EL (cell line): ENCODE results near the gene NAV2.

Experiments
- DNase-seq: peaks from one replicate; pipeline ENCODE4 v3.0.0-alpha.2; 2016

Gene NAV2

GRCh38 chr11:20048246-20048645 lies 335.6 kb downstream of the NAV2 start:
- peak; percentile 76 for DNase-seq

GRCh38 chr11:20048707-20049106 lies 336.1 kb downstream of the NAV2 start:
- DNase-seq: no peak

DNA sequence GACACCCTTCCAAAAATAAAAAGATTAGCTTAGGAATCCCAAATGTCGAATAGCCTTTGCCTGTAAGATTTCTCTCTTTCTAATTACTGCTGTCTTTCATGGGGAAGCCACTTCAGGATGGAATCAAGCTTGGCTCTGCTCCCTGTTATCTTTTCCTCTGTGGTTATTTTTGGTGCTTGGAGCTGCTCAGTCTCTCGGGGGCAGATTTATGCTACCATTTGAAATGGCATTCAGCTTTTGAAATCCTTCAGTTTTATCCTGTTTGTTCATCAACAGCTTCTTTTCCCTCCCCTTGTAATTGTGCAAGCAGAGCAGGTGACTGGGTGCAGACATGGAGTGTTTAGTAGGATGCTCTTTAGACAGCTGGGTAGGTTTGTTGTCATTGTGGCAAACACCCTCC lies 336.6 kb downstream of the NAV2 start:
- DNase-seq: no peak

DNA sequence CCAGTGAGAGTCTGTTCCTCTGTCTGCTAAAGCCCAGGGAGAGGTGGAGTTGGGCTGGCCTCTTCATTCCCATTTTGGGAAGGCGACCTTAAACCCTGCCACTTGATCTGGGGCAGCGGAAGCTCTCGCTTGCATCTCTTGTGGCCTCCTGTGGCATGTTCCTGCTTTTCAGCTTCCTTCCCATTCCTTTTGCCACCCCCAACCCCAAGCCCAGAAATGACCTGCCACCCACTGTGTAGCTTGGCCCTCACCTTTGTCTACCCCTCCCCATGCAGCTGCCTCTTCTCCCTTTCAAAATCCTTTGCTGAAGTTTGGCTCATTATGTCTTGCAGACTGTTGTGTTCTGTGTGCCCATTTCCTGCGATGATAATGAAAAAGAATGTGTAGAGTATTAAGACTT lies 337.4 kb downstream of the NAV2 start:
- no peak for DNase-seq

DNA sequence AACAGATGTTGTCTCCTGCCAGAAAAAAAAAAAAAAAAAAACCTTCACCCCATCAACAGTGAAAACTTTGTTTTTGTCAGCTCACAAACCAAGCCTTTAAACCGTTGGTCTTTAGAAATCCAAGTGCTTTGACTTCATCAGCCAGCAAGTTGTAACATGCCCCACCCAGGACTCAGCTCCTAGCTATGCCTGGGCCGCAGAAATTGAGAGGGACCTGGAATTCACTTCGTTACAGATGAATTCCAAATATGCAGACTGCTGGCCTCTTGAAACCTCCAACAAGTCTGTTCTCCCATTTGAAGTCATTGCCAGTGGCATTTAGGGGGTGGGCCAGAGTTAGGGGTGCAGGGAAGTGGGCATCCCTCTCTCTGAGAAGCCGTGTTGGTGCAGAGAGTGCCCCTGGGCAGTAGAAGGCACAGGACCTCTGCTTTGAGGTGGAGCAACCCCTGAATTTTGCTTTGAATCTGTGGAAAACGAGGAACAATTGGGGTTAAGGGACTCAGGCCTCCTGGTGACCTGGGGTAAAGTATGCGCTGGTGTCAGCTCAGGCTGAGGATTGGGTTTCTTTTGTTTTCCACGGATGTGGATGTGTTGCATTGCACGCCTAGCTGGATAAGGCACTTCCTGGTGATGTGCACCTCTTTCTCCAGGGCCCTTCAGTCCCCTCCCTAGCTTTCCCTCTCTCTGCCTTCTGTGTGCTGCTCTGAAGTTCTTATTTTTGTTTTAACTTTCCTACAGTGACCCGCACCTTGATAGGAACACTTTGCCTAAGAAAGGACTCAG lies 338.1 kb downstream of the NAV2 start:
- DNase-seq: peak; percentile 18

DNA sequence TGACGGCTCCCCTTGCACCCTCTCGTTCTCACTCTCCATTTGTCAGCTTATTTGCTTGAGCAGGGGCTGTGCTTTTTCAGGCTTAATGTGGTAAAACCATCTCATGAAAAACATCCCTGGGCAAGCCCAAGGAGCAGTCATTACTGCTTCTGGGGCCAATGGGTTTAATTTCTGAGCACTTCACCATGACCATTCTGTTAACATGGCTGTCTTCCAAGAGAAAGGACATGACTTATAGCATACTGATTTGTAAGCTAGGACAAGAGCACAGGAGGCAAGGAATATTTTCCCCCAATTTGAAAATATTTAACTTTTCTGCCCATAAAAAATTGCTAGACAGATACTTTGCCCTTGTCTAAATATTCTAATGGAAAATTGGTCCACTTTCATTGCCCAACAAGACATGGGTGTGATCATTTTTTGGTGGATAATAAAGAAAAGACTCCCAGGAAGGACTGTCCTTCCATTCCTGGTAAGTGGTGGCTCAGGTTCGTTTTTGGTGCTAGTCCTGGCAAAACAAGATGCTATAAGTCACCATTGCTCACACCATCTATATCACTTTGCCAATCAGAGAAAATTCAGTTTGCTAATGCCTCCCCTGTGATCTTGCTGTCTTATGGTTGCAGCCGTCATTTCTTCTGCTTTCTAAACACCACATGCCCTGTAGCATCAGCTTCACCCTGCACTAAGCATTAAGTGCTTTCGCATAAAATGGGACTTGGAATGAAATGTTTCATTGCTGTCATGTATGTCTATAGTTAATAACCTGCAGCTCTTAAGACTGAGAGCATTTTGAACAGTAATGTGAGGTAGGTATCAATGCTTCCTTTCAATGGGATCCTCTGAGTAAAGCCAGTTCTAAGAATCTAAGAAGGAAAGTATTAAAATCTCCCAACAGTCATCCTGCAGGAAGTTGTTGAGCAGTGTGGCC lies 339.1 kb downstream of the NAV2 start:
- no peak for DNase-seq

DNA sequence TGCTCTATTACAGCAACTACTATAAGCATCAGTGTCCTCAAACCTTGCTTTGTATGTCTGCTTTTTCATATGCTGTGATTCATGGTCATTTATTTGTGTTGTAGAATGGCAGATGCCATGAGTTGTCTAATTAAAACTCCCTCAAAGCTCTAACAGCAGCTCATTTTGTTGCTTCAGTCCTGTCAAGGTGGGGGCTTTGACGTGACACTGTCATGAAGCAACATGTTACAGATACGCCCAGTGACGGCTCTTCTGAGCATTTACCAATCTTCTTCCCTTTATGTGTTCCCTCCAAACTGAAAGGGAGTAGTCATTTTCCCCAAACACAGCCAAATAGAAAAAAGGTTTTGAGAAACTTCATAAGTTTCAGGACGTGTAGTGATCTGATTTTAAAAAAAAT lies 340.9 kb downstream of the NAV2 start:
- no peak for DNase-seq

GRCh38 chr11:20054584-20054983 lies 341.9 kb downstream of the NAV2 start:
- no peak for DNase-seq

- DNase-seq: no peak
Measured at GRCh38 chr11:20055312-20055711, 342.7 kb downstream of the NAV2 start.

DNA sequence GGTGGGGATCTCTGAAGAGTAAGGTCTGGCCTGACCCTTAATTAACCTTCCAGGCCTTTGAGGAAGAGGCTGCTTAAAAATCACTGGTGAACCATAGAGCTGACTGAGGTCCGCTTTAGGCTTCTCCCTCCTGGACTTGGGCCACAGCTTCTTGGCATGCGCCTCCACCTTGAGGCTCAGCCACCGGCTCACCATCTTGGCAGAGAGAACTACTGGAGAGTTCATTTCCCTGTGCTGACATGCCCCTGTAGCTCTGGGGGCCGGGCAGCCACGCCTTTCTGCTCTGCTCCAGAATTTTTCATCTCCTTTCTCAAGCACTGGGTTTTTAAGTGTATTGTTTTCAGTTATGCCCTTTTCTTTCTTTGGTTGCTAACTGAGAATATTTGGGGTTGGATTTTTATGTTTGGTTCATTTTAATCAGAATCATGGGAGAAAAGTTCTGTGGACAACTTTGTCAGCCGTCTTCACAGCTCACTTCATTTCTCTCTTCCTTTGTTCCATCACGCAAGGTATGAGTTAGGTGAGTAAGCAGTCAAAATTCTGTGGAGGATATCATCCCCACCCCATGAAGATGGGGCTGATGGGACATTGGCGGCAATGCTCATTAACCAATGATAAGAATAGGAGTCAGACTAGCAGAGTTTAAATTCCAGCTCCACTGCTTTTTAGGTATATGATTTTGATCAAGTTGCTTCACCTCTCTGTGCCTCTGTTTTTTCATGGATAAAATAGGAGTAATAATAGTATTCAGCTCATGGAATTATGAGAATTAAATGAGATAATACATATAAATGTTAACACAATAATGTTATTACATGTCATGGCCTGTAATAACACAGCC lies 343.7 kb downstream of the NAV2 start:
- DNase-seq: no peak

- no peak for DNase-seq
Measured at GRCh38 chr11:20056950-20057943, 344.6 kb downstream of the NAV2 start.

GRCh38 chr11:20058749-20059458 lies 346.3 kb downstream of the NAV2 start:
- no peak for DNase-seq

DNA sequence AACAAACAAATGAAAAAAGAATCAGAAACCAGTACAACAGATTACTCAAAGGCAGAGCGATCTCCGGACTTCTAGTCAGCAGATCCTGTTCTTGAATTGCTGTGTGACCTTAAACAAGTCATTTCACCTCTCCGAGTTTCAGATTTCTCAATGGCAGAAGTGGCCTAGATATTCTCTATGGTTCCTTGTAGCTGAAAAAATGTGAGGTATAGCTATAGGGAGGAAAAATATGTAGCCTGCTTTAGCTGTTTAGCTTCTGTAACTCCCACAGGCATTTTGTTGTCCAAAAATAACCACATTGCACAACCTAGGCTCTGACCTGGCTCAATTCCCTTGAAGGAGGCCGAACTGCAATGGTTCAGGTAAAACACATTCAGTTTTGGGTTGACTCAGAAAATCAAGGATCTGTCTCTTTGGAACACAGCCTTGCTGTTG lies 347.0 kb downstream of the NAV2 start:
- no peak for DNase-seq

DNA sequence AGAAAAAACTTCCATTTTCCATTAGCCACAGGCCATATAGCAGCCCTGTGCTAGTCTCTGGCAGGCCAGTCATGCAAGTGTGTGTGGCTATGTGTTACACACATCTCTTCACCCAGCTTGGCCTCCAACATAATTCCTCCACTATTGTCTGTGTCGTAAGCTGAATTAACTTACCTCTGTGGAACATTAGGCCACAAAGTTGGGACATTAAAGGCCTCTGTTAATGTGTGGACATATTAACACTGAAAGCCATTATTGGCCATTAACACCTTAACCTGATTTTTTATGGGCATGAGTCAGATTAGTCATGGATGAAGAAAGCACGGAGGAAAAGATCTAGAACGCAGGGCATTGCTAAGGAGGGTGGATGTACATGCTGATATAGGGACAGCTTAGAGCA lies 347.5 kb downstream of the NAV2 start:
- DNase-seq: no peak

- no peak for DNase-seq
Measured at GRCh38 chr11:20060647-20061205, 348.1 kb downstream of the NAV2 start.

DNA sequence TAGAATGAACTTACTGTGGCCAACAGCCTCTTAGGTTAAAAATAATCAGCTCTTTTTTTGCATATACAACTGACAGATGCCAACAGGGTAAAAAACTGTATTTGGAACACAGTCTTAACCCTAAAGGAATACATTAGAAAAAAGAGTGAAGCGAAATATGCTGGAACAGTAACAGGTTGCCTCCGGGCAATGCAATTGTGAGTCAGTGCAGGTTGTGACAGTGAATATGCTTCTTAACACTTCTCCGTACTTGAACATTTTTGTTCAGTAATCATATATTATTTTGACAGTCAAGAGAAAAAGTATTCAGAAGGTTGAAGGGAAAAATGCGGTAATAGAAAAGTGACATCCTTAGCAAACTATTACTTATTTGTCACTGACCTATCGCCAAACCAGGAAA lies 349.1 kb downstream of the NAV2 start:
- no peak for DNase-seq

GRCh38 chr11:20064961-20065405 lies 352.3 kb downstream of the NAV2 start:
- no peak for DNase-seq

GRCh38 chr11:20065406-20065805 lies 352.8 kb downstream of the NAV2 start:
- no peak for DNase-seq

DNA sequence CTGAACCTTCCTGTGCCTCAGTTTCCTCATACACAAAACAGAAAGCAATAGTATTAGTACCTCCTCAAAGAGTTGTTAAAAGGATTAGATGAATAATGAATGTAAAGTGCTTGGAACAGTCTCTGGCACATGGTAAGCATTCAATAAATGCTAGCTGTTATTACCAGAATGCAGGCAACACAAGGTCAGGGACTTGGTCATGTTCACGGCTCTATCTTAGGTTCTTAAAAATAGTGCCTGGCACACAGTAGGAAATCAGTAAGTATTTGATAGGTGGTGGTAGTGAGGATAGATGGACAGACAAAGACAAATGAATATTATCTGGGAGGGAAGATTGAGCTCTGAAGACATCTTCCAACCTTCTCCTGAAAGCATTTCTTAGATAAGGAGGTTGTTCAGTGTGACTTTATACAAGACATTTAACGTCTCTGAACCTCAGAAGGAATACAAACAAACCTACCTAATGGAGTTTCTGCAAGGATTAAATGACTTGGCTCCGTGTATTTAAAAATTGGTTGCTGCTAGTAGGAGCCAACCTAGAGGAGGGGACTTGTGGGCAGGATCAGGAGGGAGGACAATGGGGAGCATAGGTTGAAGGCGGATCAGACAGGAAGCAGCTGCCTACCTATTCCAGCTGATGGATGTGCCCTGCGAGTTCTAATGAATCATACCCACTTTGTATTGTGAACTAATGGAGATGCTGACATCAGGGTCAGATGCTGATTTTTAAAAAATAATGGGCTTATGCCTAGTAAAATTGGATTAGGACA lies 353.6 kb downstream of the NAV2 start:
- no peak for DNase-seq

GRCh38 chr11:20066783-20067156 lies 354.1 kb downstream of the NAV2 start:
- no peak for DNase-seq
